K562 (cell line): Measurements from ENCODE around the gene TXNDC9. TPM values are rescaled to one million over a fixed set of nuclear protein-coding genes. Genes with fewer than 3 reads are reported as not detected.
A peak's percentile ranks its signal among the peaks of the same experiment; 100 is the strongest.

Experiments
- CREB1 ChIP-seq, 2 experiments: sonication (generic) in 1 of 2; formaldehyde crosslinking in 1 of 2; IDR thresholded peaks; 2 replicates each; pipeline versions ENCODE4 v1.6.1 to v1.8.0; 2012 to 2022; ENCODE audit warnings: inconsistent platforms in 1 of 2, mild to moderate bottlenecking in 1 of 2, missing genetic modification reagents in 1 of 2, moderate library complexity in 1 of 2
- CSDE1 ChIP-seq, 2 experiments: fragments of 450-650 bp; IDR thresholded peaks; 2 replicates each; pipeline ENCODE4 v1.6.1; 2016; ENCODE audit warnings: mild to moderate bottlenecking in 1 of 2
- DDX20 ChIP-seq: fragments of 450-650 bp; IDR thresholded peaks from 2 replicates; pipeline ENCODE4 v1.6.1; 2016; ENCODE audit warnings: missing genetic modification characterization, low read depth, mild to moderate bottlenecking, missing compliant biosample characterization, moderate library complexity
- DNMT1 ChIP-seq: fragments of 450-650 bp; IDR thresholded peaks from 2 replicates; pipeline ENCODE4 v1.6.1; 2016; ENCODE audit warnings: antibody characterized with exemption, mild to moderate bottlenecking
- FOXA1 ChIP-seq: fragments of 450-650 bp; IDR thresholded peaks from 2 replicates; pipeline ENCODE4 v1.6.1; 2016; ENCODE audit warnings: mild to moderate bottlenecking, borderline replicate concordance
- GABPB2 ChIP-seq: fragments of 250-450 bp; sonication (Bioruptor Pico); conservative IDR thresholded peaks from 2 replicates; pipeline ENCODE4 v1.5.1; 2021; ENCODE audit warnings: mild to moderate bottlenecking
- GTF3C2 ChIP-seq: IDR thresholded peaks from 3 replicates; pipeline ENCODE4 v1.6.1; 2011; ENCODE audit warnings: borderline replicate concordance, mild to moderate bottlenecking, moderate library complexity; ENCODE audit not compliant: insufficient read length; ENCODE audit errors: extremely low read depth
- MXI1 ChIP-seq: IDR thresholded peaks from 2 replicates; pipeline ENCODE4 v1.6.1; 2011; ENCODE audit warnings: low read depth, mild to moderate bottlenecking, improper control_type of control experiment, low read length
- NCOA1 ChIP-seq: fragments of 450-650 bp; IDR thresholded peaks from 2 replicates; pipeline ENCODE4 v1.6.1; 2016; ENCODE audit warnings: low read depth
- NR1H2 ChIP-seq: sonication (generic); formaldehyde crosslinking; IDR thresholded peaks from 2 replicates; pipeline ENCODE4 v1.4.0; 2020; ENCODE audit warnings: mild to moderate bottlenecking, missing genetic modification reagents
- RBM17 ChIP-seq: fragments of 200-400 bp; formaldehyde crosslinking; IDR thresholded peaks from 2 replicates; pipeline ENCODE4 v1.6.1; 2017; ENCODE audit warnings: low read depth, mild to moderate bottlenecking, low read length, borderline replicate concordance
- SRSF9 ChIP-seq: fragments of 200-400 bp; formaldehyde crosslinking; IDR thresholded peaks from 2 replicates; pipeline ENCODE4 v1.6.1; 2017; ENCODE audit warnings: low read depth, low read length, borderline replicate concordance
- TBP ChIP-seq: optimal IDR thresholded peaks from 2 replicates; pipeline ENCODE3; 2011; ENCODE audit warnings: low read depth, low read length, improper control_type of control experiment
- XRCC4 ChIP-seq: IDR thresholded peaks from one replicate; pipeline ENCODE4 v1.6.1; 2011; ENCODE audit not compliant: insufficient read depth, insufficient read length; ENCODE audit errors: extremely low read depth
- ZFP30 ChIP-seq: fragments of 250-450 bp; sonication (Bioruptor Pico); IDR thresholded peaks from 2 replicates; pipeline ENCODE4 v1.8.0; 2022; ENCODE audit warnings: moderate library complexity, mild to moderate bottlenecking, inconsistent platforms, borderline replicate concordance
- ZNF24 ChIP-seq: fragments of 450-650 bp; IDR thresholded peaks from 2 replicates; pipeline ENCODE4 v1.6.1; 2016
- ZNF274 ChIP-seq: IDR thresholded peaks from 2 replicates; pipeline ENCODE4 v1.6.1; 2011; ENCODE audit warnings: low read depth, mild to moderate bottlenecking, low read length, moderate library complexity, borderline replicate concordance
- polyA plus RNA-seq, 8 experiments: library from polyadenylated mRNA; depleted of rRNA in 4 of 8; stranded (reverse) in 5 of 8; unstranded in 3 of 8; fragments of >200 nt; fragmentation: Nextera tagmentation in 2 of 8; fragmentation: Illumina TruSeq in 1 of 8; extraction: Ambion mirVana in 2 of 8; extraction: Trizol in 1 of 8; gene quantifications; 2 replicates each; pipeline versions ENCODE4 v1.2.1 to v1.2.3, GENCODE V29; 2011 to 2014; ENCODE audit warnings: inconsistent platforms in 1 of 8, missing spikeins in 1 of 8
- total RNA-seq, 7 experiments: library from RNA; depleted of rRNA in 6 of 7; stranded (reverse); fragments of >200 nt in 6 of 7; fragmentation: Illumina TruSeq in 2 of 7; extraction: Trizol in 2 of 7; gene quantifications; 2 replicates each; pipeline versions ENCODE4 v1.2.1 to v1.2.3, GENCODE V29; 2011 to 2021; ENCODE audit warnings: low replicate concordance in 1 of 7
- TF ChIP-seq, protein P1 (sequence below): sonication (generic); formaldehyde crosslinking; IDR thresholded peaks from 2 replicates; pipeline ENCODE4 v1.8.1; 2022; ENCODE audit warnings: missing genetic modification reagents
- TF ChIP-seq, protein P2 (sequence below): fragments of 450-650 bp; formaldehyde crosslinking; IDR thresholded peaks from 2 replicates; pipeline ENCODE4 v1.4.0; 2022; ENCODE audit warnings: mild to moderate bottlenecking, moderate library complexity
- TF ChIP-seq, protein P3 (sequence below): sonication (generic); formaldehyde crosslinking; IDR thresholded peaks from 2 replicates; pipeline ENCODE4 v1.8.0; 2022; ENCODE audit warnings: missing genetic modification reagents, mild to moderate bottlenecking, borderline replicate concordance

TXNDC9 gene
- total and polyA plus RNA-seq, 9 of the 15 experiments (the other 6 are each of a cell fraction or from before 2014, with no cell fraction given) = 37.5 to 211 (median 65.5) TPM

DNA sequence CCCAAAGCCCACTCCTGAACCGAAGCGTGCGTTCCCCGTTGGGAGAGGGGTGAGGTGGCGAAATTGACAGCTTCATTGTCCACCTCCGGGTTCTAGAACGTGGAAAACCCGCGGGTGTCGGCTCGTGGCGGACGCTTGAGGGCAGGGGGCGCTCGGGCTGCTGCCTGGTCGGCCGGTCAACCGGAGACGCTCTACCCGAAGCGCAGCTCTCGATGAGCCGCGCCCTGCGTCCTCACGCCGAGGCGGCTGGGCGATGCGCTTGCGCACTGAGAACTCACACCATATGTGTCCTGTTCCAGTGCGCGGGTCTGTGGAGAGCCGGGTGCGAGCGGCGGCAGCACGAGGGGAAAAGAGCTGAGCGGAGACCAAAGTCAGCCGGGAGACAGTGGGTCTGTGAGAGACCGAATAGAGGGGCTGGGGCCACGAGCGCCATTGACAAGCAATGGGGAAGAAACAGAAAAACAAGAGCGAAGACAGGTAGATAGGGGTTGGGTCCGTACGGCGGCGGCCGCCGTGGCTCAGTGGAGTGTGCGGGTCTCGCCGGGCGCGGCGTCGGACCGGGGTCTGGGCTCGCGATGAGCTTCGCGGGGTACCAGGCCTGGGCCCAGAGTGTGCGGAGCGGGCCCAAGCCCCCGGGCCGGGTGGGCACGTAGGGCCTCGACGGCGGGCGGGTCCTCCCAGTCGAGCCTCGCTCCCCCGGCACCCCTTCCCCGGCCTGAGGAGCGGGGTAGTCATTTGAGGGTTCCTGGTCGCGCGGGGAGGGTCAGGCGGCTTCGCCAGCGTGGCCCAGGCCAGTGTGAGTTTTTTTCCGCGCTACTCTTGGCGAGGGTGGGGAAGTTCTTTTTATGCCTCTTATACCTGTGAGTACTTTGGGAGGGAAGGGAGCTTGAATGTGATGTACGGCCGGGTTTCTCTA, 1.2 kb upstream of the TXNDC9 start, which contains the start of gene EIF5B (continued):
- TF ChIP-seq XRCC4 (no peak), ZNF24 (no peak), RBM17 (no peak), SRSF9 (no peak), DNMT1 (no peak), MXI1 (no peak; the same call in 1 of the 2 replicates), CSDE1 (IDR thresholded peaks at IDR 0.05) (no peak), CREB1 (IDR thresholded peaks at IDR 0.05) (peak; percentile 58; the same call in 1 of the 2 replicates), CREB1 (CRISPR knock-in tag; IDR thresholded peaks at IDR 0.05) (peak; percentile 65), ZFP30 (CRISPR knock-in tag) (no peak), NR1H2 (CRISPR knock-in tag) (no peak), TBP (peak; percentile 85), FOXA1 (no peak), GTF3C2 (no peak), NCOA1 (no peak), GABPB2 (CRISPR knock-in tag) (no peak), ZNF274 (no peak), DDX20 (no peak)
- TF ChIP-seq, protein P1, sequence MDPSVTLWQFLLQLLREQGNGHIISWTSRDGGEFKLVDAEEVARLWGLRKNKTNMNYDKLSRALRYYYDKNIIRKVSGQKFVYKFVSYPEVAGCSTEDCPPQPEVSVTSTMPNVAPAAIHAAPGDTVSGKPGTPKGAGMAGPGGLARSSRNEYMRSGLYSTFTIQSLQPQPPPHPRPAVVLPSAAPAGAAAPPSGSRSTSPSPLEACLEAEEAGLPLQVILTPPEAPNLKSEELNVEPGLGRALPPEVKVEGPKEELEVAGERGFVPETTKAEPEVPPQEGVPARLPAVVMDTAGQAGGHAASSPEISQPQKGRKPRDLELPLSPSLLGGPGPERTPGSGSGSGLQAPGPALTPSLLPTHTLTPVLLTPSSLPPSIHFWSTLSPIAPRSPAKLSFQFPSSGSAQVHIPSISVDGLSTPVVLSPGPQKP (CRISPR knock-in tag) = no peak
- TF ChIP-seq, protein P2, sequence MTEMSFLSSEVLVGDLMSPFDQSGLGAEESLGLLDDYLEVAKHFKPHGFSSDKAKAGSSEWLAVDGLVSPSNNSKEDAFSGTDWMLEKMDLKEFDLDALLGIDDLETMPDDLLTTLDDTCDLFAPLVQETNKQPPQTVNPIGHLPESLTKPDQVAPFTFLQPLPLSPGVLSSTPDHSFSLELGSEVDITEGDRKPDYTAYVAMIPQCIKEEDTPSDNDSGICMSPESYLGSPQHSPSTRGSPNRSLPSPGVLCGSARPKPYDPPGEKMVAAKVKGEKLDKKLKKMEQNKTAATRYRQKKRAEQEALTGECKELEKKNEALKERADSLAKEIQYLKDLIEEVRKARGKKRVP (CRISPR knock-in tag) = no peak
- TF ChIP-seq, protein P3, sequence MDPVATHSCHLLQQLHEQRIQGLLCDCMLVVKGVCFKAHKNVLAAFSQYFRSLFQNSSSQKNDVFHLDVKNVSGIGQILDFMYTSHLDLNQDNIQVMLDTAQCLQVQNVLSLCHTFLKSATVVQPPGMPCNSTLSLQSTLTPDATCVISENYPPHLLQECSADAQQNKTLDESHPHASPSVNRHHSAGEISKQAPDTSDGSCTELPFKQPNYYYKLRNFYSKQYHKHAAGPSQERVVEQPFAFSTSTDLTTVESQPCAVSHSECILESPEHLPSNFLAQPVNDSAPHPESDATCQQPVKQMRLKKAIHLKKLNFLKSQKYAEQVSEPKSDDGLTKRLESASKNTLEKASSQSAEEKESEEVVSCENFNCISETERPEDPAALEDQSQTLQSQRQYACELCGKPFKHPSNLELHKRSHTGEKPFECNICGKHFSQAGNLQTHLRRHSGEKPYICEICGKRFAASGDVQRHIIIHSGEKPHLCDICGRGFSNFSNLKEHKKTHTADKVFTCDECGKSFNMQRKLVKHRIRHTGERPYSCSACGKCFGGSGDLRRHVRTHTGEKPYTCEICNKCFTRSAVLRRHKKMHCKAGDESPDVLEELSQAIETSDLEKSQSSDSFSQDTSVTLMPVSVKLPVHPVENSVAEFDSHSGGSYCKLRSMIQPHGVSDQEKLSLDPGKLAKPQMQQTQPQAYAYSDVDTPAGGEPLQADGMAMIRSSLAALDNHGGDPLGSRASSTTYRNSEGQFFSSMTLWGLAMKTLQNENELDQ (CRISPR knock-in tag) = no peak
